Measurements from ENCODE around the gene SUCLG2.
"Not testable (repeated sequence)": the region's sequence is repeated elsewhere in the genome, so short reads cannot be mapped to it uniquely, and the experiment has no call there.

The SUCLG2 gene

GRCh38 chr3:67557848-67558355 is 96.5 kb downstream of the SUCLG2 start:
- peak in 1 of 2 experiments; percentile 7 for DNase-seq

DNA sequence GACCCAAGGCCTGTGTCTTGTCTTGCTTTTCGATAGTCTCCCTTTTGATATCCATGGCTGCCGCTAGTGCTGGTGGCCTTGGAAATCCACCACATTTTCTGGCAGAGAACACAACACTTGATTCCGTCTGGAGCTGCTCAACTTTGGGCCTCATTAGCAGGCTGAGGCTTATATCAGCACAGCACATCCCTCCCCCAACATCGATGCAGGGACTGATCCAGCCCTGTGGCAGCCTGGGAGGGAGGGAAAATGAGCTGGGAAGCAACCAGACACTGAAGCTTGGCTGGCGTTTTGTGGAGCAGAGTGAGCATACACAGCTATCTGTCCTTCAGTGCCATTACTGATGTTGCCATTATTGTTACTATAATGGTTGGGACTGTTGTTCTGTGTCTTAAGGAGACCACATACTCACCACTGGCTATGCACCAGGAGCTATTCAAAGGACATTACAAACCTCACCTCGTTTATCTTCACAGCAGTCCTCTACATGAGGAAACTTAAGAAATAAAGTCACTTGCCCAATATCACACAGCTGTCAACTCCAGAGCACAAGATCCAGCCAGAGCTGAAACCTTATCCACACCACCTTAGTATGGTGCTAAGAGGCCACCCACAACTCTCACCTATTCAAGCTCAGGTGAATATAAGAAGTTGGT is 102.9 kb downstream of the SUCLG2 start:
- DNase-seq = peak in 1 of 2 experiments; percentile 69

- DNase-seq = peak in 1 of 2 experiments; percentile 16
Measured at GRCh38 chr3:67550541-67550940, 103.9 kb downstream of the SUCLG2 start.

- not testable (repeated sequence) for DNase-seq
Measured at GRCh38 chr3:67542502-67543250, 111.7 kb downstream of the SUCLG2 start.

GRCh38 chr3:67540198-67540894 is 114.1 kb downstream of the SUCLG2 start:
- DNase-seq = no peak

GRCh38 chr3:67537203-67537602 is 117.2 kb downstream of the SUCLG2 start:
- DNase-seq = not testable (repeated sequence)

- no peak for DNase-seq
Measured at GRCh38 chr3:67535006-67535405, 119.4 kb downstream of the SUCLG2 start.

DNA sequence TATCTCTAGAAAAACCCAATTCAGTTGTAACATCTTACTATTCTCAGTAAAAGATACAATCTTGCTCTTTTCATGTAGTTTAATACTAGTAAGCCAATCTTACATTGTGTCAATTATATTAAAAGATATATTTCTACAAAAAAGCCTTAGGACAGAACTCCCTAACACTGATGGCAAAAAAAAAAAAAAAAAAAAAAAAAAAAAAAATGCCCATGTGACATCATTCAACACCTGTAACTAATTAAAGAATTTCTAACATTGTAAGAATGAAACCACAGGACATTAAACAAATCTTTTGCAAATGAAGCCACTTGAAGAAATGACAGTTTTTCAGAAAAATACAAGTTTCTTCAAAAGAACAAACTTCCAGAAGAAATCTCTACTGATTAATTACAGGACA is 119.8 kb downstream of the SUCLG2 start:
- DNase-seq = no peak

DNA sequence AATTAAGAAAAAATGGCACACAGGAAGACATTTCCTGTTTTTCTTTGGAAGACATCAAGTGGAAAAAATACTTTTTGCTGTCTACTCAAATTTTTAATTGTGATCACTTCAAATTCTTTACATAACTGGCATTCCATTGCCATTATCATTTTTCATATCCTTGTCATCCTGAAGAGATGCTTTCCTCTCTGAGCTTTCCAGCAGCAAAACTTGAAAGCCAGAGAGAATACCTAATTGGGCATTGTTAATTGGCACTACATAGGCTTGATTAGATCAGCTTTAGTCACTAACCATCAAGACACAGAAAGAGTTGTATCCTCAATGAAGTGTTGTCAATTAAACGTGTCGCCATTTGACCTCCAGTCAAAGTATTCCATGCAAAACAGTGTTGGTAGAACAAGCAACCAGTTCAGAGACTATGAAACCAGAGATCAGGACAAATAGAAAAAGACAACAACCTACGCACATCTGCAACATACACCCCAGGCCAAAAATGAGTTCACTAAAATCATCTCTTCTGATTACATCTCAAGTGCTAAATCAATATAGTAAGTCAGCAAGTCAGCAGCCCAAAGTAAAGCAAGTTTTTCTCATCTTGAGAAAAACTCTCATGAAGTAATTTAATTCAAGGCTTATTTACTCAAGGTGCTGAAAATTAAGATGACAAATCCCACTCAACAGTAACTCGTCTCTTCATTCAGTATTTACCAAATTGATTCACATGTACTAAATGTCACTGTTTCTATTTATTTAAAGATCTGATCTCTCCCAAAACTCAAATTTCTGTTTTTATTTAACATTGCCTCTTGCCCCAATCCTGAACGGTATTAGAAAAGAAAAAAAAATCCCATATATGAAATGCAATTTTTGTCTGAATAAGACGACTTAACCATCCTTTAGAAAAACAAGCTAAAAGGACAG is 123.0 kb downstream of the SUCLG2 start:
- DNase-seq = no peak

DNA sequence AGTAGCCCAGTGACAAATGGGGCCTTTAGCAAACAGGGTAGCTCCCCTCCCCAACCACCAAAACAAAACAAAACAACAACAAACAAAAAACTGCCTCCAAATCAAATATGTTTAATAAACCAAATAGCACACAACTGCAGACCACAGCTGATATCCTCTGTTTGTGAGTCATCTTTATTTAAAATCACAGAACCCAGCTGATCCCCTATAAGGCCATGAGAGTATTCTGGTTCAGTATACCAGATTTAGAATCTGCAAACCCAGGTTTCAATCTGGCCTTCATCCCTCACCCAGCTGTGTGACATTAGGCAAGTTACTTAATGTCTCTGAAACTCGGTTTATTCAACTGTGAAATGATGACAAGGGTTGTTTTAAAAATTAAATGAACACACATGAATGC is 124.5 kb downstream of the SUCLG2 start:
- no peak for DNase-seq

DNA sequence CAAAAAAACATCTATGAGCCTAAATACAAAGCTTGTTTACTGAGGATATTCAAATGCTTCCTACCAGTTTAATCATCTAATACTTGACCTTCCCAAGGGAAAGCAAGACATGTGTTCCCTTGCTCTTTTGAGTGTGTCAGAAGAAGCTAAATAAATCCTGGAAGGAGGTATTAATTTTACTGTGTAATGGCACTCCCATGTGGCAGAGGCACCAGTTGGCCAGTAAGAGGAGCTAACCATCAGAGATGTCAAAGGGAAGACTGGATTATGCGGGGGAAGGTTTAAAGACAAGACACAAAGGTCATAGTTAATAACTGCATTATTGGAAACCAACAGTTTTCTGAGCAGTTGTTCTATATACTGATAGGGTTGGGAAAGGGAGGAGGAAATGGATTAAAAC is 125.1 kb downstream of the SUCLG2 start:
- peak in 1 of 2 experiments; percentile 23 for DNase-seq

DNA sequence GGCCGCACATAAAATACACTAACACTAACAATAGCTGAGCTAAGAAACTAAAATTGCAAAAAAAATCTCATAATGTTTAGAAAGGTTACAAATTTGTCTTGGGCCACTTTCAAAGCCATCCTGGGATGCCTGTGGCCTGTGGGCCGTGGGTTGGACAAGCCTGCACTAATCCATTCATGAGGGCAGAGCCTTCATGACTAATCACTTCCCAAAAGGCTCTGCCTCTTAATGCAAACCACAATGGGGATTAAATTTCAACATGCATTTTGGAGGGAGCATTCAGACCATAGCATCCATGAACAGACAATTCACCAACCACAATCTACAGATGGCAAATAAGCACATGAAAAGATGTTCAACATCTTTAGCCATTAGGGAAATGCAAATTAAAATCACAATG is 128.2 kb downstream of the SUCLG2 start:
- no peak for DNase-seq

DNA sequence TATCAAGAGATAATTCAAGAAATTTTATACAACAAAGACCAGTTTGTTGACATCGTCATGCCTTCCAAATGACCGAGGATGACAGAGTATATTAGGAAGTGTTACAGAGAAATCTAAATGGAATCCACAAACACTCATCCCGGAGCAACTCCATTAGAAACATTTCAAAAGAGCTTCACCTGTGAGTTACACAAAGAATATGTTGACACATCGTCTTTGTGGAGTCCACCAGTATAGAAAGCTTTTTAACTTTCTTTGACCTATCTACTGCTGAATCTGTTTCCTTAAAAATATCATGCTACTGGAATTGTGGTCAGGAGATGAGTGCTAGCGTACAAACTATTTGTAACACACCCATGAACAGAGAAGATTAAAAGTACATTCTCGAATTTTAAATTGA is 130.4 kb downstream of the SUCLG2 start:
- no peak for DNase-seq

- no peak for DNase-seq
Measured at GRCh38 chr3:67522081-67522480, 132.3 kb downstream of the SUCLG2 start.

GRCh38 chr3:67521053-67521646 is 133.3 kb downstream of the SUCLG2 start:
- DNase-seq = no peak

DNA sequence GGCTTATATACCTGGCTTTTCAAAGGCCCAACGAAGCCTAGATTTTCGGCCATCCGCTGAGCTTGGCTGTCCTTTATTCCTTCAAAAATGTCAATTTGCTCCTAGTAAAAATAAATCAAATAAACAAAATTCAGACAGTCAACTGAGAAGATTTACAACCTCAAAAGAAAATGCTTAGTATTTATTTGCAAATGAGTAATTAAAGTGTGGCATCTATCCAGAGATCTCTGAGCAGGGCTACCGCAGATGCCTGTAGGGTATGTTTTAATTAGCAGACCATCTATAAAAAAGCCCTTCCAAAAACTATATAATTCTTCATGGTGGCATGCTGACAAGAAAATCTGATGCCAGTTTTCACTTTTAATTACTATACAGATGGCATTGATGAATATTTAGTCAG is 136.2 kb downstream of the SUCLG2 start:
- DNase-seq = peak; percentile 59 to 82

- peak in 1 of 2 experiments; percentile 23 for DNase-seq
Measured at GRCh38 chr3:67517781-67518180, 136.6 kb downstream of the SUCLG2 start.

DNA sequence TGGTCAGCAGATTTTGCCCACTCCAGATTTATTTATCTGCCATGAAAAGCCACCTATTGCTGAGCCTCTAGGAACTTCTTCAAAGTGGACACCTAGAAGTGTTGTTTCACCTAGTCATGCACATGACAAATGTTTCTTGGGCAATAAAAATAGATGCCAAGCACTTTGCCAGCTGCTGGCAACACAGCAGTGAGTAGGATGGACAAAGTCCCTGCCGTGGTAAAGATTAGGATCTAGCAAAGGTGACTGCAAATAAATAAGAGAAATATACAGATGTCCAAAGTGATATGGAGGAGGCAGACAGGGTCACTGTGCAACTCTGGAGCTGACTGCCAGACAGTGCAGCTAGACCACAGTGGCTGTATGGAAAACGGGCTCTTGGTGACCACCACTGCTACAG is 137.9 kb downstream of the SUCLG2 start:
- DNase-seq = no peak

DNA sequence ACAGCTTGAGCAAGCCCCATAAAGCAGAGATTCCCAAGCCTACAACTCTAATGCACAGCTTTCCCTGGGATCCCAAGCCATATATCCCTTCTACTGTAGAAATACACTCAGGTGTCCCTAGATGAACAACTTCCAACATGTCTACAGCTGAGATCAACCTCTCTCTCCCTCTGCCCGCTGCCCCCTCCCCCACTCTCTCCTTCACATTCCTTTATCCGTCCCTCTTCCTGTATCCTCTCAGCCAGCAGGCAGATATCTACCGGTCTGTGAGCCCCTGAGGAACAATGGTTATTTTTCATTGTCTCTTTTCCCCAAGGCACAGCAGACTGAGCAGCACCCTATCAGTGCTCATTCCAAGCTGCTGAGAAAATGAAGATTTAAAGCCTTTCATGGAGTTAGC is 138.6 kb downstream of the SUCLG2 start:
- DNase-seq = no peak

GRCh38 chr3:67509471-67510075 is 144.8 kb downstream of the SUCLG2 start:
- DNase-seq = no peak

DNA sequence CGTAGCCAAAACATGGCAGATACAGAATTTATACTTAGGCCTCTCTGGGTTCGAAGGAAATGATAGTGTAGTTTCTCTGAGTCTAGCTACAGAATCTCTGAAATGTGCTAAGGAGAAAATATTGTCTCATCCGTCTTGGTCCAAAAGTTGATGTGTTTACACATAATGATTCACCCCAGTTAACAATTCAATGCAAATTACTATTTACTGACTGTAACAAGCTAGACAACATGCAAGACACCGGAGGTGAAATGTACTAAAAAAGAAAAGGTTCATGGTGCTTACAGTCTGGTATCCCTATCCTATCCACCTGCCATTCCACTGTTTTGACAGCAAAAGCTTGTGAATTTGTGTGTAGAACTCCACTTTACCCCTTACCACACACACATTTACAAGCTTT is 146.8 kb downstream of the SUCLG2 start:
- no peak for DNase-seq

GRCh38 chr3:67500709-67501108 is 153.7 kb downstream of the SUCLG2 start:
- DNase-seq = no peak
